Stimulated activated CD4-positive, alpha-beta T cell treated with anti-CD3 and anti-CD28 coated beads, Interleukin-1b, Interleukin-23, amount 100 ng/mL, for 1 hour (primary cell): Measurements from ENCODE around the gene PLBD2.

Experiments
- DNase-seq, 2 donors: peaks; one replicate each; pipeline ENCODE4 v3.0.0-alpha.2; 2020; ENCODE audit warnings: low read depth in 2 of 2

Gene PLBD2

GRCh38 chr12:113358381-113359132 is at the start of gene PLBD2:
Gene PLBD2, plus strand, starts transcription at chr12:113358587. Its CDS starts 14 bp downstream, at chr12:113358601.
- DNase-seq: peak; percentile 89 to 90

- DNase-seq: no peak
Measured at GRCh38 chr12:113310489-113310888, 47.9 kb upstream of the PLBD2 start.

- no peak for DNase-seq
Measured at GRCh38 chr12:113314121-113314529, 44.3 kb upstream of the PLBD2 start.

- DNase-seq: no peak
Measured at GRCh38 chr12:113315358-113315757, 43.0 kb upstream of the PLBD2 start.

- no peak for DNase-seq
Measured at GRCh38 chr12:113316155-113316554, 42.2 kb upstream of the PLBD2 start.

GRCh38 chr12:113317122-113317521 is 41.3 kb upstream of the PLBD2 start:
- DNase-seq: no peak

- DNase-seq: no peak
Measured at GRCh38 chr12:113318046-113318656, 40.2 kb upstream of the PLBD2 start.

GRCh38 chr12:113318900-113319628 is 39.3 kb upstream of the PLBD2 start:
- no peak for DNase-seq

- no peak for DNase-seq
Measured at GRCh38 chr12:113320401-113320800, 38.0 kb upstream of the PLBD2 start.

GRCh38 chr12:113322343-113322742 is 36.0 kb upstream of the PLBD2 start:
- DNase-seq: no peak

GRCh38 chr12:113325916-113326315 is 32.5 kb upstream of the PLBD2 start:
- DNase-seq: no peak

GRCh38 chr12:113326775-113327395 is 31.5 kb upstream of the PLBD2 start:
- DNase-seq: no peak

GRCh38 chr12:113328368-113328889 is 30.0 kb upstream of the PLBD2 start:
- no peak for DNase-seq

- DNase-seq: no peak
Measured at GRCh38 chr12:113329022-113329790, 29.2 kb upstream of the PLBD2 start.

GRCh38 chr12:113329791-113330417 is 28.5 kb upstream of the PLBD2 start:
- DNase-seq: no peak

- no peak for DNase-seq
Measured at GRCh38 chr12:113330505-113330904, 27.9 kb upstream of the PLBD2 start.

- DNase-seq: no peak
Measured at GRCh38 chr12:113332688-113333417, 25.5 kb upstream of the PLBD2 start.

- no peak for DNase-seq
Measured at GRCh38 chr12:113333418-113333750, 25.0 kb upstream of the PLBD2 start.

GRCh38 chr12:113333877-113334785 is 24.3 kb upstream of the PLBD2 start:
- no peak for DNase-seq
